GM19193 (cell line): ENCODE results near the gene DMRT3.

Experiments
- POLR2A ChIP-seq: IDR thresholded peaks from 4 replicates; pipeline ENCODE4 v1.6.1; 2011; ENCODE audit not compliant: insufficient read depth, insufficient read length; ENCODE audit errors: extremely low read depth

DMRT3 gene, protein sequence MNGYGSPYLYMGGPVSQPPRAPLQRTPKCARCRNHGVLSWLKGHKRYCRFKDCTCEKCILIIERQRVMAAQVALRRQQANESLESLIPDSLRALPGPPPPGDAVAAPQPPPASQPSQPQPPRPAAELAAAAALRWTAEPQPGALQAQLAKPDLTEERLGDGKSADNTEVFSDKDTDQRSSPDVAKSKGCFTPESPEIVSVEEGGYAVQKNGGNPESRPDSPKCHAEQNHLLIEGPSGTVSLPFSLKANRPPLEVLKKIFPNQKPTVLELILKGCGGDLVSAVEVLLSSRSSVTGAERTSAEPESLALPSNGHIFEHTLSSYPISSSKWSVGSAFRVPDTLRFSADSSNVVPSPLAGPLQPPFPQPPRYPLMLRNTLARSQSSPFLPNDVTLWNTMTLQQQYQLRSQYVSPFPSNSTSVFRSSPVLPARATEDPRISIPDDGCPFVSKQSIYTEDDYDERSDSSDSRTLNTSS

DNA sequence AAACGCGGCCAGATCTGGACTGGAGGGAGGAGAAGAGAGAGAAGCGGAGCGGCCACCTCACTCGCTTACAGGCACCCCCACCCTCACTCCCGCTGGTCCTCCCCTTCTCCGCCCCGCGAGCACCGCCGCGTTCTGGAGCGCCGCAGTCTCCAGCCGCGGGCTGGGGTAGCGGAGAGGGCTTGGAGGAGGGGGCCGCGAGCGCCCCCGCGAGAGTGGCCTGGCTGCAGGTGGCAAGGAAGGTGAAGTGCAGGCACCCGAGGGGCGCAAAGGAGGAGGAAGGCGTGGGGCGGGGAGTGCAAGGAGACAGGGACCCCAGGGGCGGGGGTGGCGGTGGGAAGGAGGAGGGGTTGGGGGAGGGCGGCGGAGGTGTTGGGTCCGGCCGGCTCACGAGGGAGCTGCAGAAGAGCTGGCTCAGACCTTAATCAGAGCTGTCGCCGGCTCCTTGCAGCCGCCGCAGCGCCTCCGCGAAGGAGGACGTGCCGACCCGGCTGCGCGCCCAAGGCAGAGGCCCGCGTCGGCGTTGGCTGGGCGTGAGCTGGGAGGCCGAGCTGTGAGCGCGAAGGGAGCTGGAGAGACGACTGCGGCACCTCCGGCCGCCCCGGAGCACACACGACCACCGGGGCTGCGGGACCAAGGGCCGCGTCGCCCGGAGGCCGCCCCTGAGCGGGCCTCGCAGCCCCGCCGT, at the start of gene DMRT3:
Gene DMRT3, plus strand, starts transcription at position 398 of the 685 bp plus-strand sequence. CDS start 347 bp downstream, outside the sequence.
- no peak for TF ChIP-seq POLR2A

DNA sequence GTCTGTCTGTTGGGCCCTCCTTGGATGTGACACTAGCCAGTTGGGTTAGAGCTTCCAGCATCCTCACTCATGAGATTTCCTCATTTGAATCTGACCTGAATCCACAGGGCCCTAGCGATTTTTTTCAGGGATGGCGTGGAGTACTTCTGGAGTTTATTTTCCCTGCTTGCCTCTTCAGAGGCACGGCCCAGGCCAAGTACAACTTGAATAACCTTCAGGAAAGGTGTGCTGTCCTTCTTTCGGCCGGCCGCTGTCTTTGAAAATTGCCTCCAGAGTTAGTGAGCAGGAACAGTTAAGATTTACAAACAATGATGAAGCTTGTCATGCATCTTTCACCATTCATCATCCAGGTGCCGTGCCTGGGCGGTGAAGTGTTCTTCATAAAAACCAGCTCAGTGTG, 49.5 kb upstream of the DMRT3 start:
- no peak for TF ChIP-seq POLR2A

DNA sequence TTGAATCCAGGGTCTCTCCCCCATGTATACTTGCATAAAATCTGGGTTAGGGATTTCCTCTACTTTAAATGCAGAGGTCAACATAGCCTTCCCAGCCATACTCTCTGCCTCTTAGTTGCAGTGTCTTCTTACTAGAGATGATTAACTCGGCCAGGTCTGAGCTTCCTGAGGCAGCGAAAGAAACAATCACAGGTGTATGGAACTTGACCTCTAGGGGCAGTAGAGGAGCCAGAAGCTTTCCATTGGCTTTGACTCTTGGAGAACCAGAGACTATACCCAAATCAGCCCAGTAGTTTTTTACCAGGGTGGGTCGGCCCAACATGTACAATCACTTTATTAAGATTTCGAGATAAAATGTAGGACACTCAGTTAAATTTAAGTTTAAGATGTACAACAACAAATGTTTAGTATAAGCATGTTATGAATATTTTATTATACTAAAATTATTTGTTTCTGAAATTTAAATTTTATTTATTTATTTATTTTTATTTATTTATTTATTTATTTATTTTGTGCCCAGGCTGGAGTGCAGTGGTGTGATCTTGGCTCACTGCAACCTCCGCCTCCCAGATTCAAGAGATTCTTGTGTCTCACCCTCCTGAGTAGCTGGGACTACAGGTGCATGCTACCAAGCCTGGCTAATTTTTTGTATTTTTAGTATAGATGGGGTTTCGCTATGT, 48.0 kb upstream of the DMRT3 start:
- no peak for TF ChIP-seq POLR2A

DNA sequence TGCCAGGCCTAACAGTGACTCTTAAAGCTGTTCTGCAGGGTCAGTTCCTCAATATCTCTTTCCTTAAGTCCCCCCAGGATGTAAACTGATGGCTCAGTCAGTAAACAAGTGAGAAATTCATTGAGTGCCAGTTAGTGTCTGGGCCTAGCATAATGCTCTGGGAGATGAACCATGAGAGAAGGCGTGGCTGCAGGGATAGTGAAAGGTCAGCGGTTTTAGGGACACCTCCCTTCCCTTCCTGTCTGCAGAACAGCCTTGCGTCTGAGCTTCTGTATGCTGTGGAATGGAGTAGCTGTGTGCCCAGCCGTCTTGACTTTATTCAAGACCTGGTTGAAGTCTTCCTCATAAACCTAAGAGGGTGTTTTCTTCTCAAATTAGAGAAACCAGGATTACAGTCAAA, 46.7 kb upstream of the DMRT3 start:
- no peak for TF ChIP-seq POLR2A

DNA sequence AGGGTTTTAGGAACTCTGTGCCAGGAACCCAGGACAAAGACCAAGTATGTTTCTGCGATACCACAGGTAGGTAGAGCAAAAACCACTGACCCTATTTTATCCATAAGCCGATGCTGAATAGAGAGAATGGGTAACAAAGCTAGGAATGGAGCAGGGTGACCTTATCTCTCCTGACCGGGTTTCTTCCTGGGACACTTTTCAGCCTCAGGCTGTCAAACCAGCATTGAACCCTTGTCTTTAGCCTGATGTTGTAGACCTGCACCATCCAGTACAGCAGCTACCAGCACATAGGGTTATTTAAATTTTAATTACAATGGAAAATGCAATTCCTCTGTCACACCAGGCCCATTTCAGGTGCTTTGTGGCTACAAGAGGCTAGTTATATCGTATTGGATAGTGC, 43.1 kb upstream of the DMRT3 start:
- TF ChIP-seq POLR2A = no peak

GRCh38 chr9:935348-935965, 41.0 kb upstream of the DMRT3 start:
- TF ChIP-seq POLR2A = no peak

DNA sequence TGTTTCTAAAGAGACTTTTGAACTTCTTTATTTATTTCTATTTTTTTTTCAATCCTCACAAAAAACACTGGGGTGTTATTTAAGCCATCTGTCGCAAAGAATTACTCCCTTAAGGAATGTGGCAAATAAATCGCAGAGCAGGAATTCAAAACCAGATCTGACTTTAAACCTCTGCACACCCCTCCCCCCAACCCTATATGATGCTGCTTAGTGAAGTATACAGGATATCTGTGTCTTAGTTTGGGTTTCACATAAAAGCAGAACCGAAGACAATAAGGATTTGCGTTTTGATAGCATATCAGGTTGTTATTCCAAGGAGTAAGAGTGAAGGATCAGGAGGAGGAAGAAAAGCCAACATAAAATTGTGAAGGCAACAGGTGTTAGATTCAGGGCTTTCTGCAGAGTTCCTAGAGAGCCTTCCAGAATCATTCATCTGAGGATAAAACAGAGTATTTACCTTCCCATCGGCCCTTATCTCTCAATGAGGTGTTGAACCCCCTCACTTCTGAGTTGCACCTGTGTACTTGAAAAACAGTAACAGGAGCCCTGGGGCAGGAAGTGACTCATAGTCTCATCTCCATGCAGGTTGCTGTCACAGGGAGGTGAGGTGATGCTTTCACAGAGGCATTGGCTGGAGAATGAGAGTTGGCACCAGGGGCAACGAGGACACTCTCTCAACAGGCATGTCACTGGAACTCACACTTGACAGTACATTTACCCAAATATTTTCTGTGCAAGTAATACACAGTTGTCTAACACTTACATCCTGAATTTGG, 33.5 kb upstream of the DMRT3 start:
- TF ChIP-seq POLR2A = no peak

DNA sequence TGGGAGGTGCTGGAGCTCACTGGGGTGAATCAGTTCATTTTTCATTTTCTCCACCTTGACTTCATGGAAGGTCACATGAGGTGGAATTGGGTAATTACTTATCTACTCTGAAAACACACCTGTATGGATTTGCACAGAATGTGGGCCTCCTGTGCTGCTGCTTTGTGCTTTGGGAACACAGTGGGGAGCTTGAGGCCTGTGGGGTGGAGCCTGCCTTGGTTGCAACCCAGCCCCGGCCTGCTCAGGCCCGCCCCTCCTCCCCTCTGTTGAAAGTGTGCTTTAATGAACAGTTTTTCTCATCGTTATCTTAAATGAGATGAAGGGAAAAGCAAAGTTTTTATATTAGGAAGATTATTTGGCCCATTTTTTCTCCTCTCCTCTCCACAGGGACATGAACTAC, 28.5 kb upstream of the DMRT3 start:
- TF ChIP-seq POLR2A = no peak

GRCh38 chr9:948497-948896, 28.0 kb upstream of the DMRT3 start:
- no peak for TF ChIP-seq POLR2A

- TF ChIP-seq POLR2A = no peak
Observed at GRCh38 chr9:950139-950538, 26.3 kb upstream of the DMRT3 start.

- no peak for TF ChIP-seq POLR2A
Observed at GRCh38 chr9:952546-952945, 23.9 kb upstream of the DMRT3 start.

DNA sequence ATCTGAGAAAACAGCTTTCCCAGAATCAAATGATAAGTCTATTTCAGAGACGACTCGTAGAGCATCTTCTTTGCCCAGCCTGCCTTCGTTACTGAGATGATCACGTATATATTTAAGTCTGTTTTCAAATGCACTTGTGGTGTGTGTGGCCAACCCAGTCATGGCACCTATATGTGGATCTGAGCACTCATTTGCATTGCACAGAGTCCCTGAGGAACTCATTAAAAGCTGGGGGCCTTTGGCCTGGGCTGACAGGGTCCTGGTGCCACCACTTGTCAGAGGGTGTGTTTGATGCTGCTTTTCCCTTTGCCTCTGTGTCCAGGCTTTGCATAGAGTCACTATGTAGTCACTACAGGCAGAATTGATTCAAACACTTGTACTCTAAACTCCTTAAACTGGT, 17.4 kb upstream of the DMRT3 start:
- TF ChIP-seq POLR2A = no peak

- TF ChIP-seq POLR2A = no peak
Observed at GRCh38 chr9:959914-960313, 16.5 kb upstream of the DMRT3 start.

DNA sequence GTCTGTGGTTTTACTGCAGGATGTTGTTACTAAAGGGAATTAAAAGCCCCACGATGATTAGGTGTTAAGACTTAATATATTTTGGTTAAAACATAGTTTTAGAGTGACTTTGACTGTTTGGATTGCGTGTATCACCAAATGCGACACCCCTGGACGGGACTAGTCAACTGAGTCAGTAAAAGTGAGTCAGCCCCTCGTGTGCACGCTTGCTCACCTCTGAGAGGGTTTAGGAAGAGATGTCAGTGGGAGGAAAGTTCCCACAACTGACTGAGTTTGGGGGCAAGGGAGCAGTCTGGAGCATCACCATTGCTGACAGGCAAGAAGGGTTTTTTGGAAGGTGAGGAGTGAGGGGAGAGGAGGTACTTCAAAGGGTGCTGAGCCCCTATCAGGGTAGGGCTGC, 14.4 kb upstream of the DMRT3 start:
- no peak for TF ChIP-seq POLR2A

DNA sequence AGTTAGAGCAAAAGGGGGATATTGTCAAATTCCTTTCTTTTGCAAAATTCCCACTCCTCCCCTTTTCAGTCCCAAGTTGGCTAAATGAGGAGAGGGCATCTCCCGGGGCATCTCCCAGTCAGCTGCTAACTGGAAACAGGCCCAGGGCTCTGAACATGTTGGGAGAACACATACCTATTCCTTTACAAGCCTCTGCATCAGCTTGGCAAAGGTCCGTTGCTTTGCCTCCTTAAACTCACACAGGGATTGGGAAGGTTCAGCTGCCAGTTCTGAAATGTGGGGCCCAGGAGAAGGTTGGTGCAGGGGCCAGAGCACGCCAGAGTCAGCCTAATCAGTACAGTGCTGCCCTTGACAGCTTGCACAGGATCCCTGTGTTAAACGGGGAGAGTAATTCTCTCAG, 11.0 kb upstream of the DMRT3 start:
- TF ChIP-seq POLR2A = no peak

GRCh38 chr9:966870-967269, 9.6 kb upstream of the DMRT3 start:
- no peak for TF ChIP-seq POLR2A
